GM12878 (cell line): ENCODE results near the gene B3GNT7.

Source experiments
- NFIC ChIP-seq: IDR thresholded peaks from 2 replicates; pipeline ENCODE4 v1.6.1; 2012; ENCODE audit warnings: low read depth, mild to moderate bottlenecking, inconsistent platforms, low read length, moderate library complexity
- POLR2A ChIP-seq: IDR thresholded peaks from 2 replicates; pipeline ENCODE4 v1.6.1; 2011; ENCODE audit warnings: low read depth, mild to moderate bottlenecking, low read length
- TAF1 ChIP-seq: IDR thresholded peaks from 2 replicates; pipeline ENCODE4 v1.6.1; 2011; ENCODE audit warnings: mild to moderate bottlenecking, low read depth, low read length, borderline replicate concordance
- ZNF217 ChIP-seq: fragments of 450-650 bp; IDR thresholded peaks from 2 replicates; pipeline ENCODE4 v1.6.1; 2017; ENCODE audit warnings: antibody characterized with exemption, mild to moderate bottlenecking
- TF ChIP-seq, protein P1 (sequence below): IDR thresholded peaks from 2 replicates; pipeline ENCODE4 v1.6.1; 2012; ENCODE audit warnings: low read depth, low read length, improper control_type of control experiment
- TF ChIP-seq, protein P2 (sequence below), 3 experiments: IDR thresholded peaks in 2 of 3; conservative IDR thresholded peaks in 1 of 3; 2 replicates each; pipeline ENCODE4 v1.5.1; 2011; ENCODE audit warnings: low read depth in 3 of 3, low read length in 3 of 3, mild to moderate bottlenecking in 3 of 3, control low read depth in 2 of 3, moderate library complexity in 2 of 3, inconsistent platforms in 1 of 3, mixed read lengths in 1 of 3; ENCODE audit not compliant: control insufficient read depth in 2 of 3, insufficient read depth in 1 of 3; ENCODE audit errors: extremely low read depth in 1 of 3
- TF ChIP-seq, protein P3 (sequence below): fragments of 450-650 bp; IDR thresholded peaks from 2 replicates; pipeline ENCODE4 v1.6.1; 2014; ENCODE audit warnings: mild to moderate bottlenecking

DNA sequence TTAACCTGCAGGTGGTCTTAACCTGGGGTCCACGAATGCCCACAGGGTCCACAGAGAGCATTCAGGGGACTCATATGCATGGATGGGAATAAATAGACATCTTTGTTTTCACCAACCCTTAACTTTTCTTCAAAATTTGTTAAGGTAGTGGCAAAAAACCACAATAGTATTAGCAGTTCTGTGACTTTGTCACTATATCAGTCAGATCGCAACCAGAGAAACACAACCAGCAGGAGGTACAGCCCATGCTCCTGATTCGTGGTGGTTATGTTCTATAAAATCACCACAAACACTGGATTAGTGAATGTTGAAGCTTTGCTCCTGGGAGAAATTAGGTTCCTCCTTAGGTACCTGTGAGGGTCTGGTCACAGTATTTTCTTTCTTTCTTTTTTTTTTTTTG, 31.6 kb downstream of the B3GNT7 start:
- no peak for TF ChIP-seq ZNF217
- TF ChIP-seq, protein P1, sequence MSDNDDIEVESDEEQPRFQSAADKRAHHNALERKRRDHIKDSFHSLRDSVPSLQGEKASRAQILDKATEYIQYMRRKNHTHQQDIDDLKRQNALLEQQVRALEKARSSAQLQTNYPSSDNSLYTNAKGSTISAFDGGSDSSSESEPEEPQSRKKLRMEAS: no peak
- no peak for TF ChIP-seq NFIC
- TF ChIP-seq POLR2A: no peak
- TF ChIP-seq, protein P2, sequence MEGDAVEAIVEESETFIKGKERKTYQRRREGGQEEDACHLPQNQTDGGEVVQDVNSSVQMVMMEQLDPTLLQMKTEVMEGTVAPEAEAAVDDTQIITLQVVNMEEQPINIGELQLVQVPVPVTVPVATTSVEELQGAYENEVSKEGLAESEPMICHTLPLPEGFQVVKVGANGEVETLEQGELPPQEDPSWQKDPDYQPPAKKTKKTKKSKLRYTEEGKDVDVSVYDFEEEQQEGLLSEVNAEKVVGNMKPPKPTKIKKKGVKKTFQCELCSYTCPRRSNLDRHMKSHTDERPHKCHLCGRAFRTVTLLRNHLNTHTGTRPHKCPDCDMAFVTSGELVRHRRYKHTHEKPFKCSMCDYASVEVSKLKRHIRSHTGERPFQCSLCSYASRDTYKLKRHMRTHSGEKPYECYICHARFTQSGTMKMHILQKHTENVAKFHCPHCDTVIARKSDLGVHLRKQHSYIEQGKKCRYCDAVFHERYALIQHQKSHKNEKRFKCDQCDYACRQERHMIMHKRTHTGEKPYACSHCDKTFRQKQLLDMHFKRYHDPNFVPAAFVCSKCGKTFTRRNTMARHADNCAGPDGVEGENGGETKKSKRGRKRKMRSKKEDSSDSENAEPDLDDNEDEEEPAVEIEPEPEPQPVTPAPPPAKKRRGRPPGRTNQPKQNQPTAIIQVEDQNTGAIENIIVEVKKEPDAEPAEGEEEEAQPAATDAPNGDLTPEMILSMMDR (IDR thresholded peaks at IDR 0.05 in 2 of 3, conservative IDR thresholded peaks at IDR 0.05 in 1 of 3; ENCODE audit: control insufficient read depth in 2 of 3, extremely low read depth in 1 of 3, insufficient read depth in 1 of 3, low read depth in 3 of 3, low read length in 3 of 3): no peak
- TF ChIP-seq, protein P3, sequence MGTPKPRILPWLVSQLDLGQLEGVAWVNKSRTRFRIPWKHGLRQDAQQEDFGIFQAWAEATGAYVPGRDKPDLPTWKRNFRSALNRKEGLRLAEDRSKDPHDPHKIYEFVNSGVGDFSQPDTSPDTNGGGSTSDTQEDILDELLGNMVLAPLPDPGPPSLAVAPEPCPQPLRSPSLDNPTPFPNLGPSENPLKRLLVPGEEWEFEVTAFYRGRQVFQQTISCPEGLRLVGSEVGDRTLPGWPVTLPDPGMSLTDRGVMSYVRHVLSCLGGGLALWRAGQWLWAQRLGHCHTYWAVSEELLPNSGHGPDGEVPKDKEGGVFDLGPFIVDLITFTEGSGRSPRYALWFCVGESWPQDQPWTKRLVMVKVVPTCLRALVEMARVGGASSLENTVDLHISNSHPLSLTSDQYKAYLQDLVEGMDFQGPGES: no peak
- no peak for TF ChIP-seq TAF1
